HTERT RPE-1 (cell line): ENCODE data around the gene MEGF6.

Experiments used
- in situ Hi-C: fragments of 300-500 bp; cut with MboI; formaldehyde crosslinking; loops from 4 replicates; pipeline ENCODE4 v1.14.3; 2020; ENCODE audit warnings: low sequenced_read_pairs

Gene MEGF6

GRCh38 chr1:3444736-3445135, 166.6 kb downstream of the MEGF6 start:
- in situ Hi-C loops, result no loop called here

DNA sequence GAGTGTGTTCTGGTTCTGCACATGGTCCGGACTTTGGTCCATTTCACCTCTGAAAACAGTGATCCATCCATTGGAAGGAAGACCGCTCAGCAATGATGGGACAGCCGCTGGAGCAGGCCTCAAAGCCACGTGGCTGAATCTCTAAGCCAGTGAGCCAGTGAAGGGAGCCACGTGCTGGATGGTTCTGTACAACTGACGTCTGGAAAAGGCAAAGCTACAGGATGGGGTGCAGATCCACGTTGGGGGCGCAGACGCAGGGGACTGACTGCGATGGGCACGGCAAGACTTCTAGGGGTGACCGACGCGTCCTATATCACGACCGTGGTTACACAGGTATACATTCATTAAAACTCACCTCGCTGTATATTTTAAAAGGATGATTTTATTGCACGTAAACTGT, 167.0 kb downstream of the MEGF6 start:
- in situ Hi-C loops, result no loop called here

DNA sequence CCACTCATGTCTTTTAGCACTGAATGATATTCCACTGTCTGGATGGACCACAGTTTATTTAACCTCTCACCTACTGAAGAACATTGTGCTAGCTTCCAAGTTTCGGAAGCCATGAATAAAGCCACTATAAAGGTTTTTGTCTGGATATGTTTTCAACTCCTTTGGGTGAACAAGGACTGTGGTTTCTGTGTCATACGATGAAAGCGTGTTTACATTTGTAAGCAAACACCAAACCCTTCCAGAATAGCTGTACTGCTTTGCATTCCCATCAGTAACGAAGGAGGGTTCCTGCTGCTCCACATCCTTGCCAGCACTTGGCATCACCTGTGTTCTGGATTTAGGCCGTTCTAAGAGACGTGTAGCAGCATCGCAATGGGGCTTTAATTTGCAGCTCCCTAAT, 167.5 kb downstream of the MEGF6 start:
- in situ Hi-C loops, result no loop called here

DNA sequence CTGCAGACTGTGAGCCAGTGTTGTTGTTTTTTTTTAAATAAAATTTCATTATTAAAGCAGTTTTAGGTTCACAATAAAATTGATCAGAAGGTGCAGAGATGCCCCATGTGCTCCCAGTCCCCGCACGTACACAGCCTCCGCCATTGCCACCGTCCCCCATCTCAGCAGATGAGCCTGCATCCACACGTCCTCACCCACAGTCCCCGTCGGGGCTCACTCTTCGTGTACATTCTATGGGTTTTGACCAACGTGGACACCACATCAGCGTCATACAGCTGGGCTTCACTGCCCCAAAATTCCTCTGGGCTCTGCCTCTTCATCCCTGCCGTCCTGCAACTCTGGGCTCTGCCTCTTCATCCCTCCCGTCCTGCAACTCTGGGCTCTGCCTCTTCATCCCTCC, 168.4 kb downstream of the MEGF6 start:
- in situ Hi-C loops, result no loop called here

DNA sequence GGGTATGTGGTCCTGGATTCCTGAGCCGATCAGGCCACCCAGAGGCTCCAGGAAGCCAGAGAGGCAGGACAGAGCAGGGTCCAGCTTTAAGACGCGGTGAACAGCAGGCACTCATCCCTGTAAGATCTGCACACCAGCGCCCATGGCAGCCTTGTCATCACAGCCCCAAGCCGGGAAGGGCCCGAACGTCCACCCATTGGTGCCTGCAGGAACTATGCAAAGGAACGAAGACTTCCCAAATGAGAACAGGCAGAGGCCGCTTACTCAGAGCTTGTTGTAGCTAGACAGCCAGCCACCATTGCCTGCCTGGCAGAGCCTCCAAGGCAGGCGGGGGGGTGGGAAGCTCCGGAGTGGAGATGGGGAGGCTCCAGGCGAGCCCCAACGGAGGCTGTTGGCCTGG, 169.0 kb downstream of the MEGF6 start:
- in situ Hi-C loops, result no loop called here

DNA sequence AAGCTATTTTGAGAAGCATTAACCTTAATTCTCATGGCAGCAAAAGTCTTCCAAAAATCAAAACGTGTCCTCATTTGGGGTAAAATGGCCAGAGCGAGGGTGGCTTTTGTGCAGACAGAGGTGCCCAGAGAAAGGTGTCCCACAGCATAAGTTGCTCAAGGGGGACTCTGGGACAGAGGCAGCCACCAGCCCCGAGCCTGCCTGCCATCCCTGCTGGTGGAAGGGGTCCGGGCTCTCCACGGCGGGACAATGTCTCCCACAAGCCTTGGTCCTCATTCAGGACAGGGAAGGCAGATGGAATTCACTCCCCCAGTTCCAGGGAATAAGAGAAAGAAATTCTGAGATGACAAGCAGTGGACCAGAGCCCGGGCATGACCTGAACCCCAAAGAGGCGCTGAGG, 169.4 kb downstream of the MEGF6 start:
- in situ Hi-C loops, result no loop called here

DNA sequence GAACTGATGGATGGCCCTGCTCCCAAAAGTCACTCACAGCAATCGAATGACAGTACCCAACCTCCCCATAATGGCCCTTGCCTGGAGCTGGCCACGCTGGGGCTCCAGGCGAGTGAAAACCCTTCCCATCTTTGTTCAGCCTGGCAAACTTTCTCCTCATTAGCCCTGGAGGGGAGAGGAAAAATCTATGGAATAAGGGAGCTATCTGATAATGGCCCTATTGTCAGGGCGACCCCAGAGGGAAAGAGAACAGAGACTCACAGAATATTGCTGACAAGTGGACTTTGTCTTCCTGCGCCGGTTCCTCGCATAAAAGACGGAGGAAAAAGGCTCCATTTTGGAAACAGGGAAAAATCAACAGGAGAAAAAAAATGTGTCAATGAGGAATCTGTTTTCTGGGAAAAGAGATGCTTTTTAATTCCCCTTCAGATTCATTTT, 169.9 kb downstream of the MEGF6 start:
- in situ Hi-C loops, result no loop called here

DNA sequence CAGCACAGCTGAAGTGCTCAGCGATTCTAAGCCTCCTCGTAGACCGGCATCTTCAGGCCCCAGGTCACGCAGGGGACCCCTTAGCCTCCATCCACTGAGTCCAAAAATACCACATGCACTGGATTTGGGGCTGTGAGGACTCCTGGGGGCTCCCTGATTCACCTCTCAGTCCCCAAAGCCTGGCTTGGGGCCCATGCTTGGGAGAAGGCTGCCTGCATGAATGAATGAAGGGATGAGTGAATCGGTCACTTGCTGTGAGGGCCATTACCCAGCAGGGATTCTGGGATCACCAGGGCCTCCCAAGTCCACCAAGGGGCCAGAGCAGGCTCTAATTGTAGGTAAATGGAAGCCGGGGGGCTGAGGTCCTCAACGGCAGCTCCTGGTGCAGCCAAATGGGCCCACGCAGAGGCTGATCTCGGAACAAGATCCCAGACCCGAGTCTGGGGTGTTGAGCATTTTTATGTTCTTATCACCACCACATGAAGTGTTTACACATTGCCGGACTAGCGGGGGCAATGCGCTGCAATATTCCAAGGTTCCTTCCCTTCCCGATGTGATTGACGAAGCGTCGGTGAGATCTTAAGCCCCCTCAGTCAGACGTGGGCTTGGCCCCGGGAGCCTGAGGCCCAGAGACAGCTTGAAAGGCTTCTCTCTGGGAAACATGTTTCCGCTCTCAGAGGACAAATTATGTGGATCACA, 170.4 kb downstream of the MEGF6 start:
- in situ Hi-C loops, result no loop called here

- in situ Hi-C loops, result no loop called here
Measured at GRCh38 chr1:3440300-3440681, 171.0 kb downstream of the MEGF6 start.
